ENCODE results near the gene ATP5PO. TPM values are rescaled to one million over a fixed set of nuclear protein-coding genes. Genes with fewer than 3 reads are reported as not detected.

Gene ATP5PO
- total and polyA plus RNA-seq, 2 of the 13 experiments (the other 11 are each of a cell fraction or from before 2014, with no cell fraction given) = 256 to 297 TPM

DNA sequence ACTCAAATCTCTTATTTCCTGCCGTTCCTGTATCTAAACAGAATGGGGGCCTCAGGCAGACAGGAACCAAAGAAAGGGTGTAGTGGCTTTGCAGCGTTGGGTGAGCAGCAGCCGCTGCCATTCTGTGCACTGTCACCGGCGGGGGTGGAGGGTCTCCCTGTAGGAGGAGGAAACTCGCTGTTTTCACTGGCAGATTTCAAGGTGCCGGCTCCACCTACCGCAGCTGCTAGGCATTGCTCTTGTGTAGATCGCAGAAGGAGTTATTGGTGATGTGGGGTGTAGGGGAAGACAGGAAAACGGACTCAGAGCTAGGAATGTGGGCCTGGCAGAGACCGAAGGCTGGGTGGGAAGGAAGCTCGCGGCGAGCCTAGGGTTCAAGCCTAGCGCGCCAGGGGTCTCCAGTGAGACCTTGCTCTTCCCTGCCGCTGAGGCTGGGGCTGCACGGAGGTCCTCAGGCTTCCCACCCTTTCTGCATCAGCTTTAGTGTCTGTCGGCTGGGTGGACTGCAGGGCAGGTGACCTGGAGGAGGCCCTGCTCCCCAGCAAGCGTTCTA is 20.8 kb downstream of the ATP5PO start (continued):
- TF ChIP-seq YY1 (IDR thresholded peaks at IDR 0.05; ENCODE audit: insufficient read depth, insufficient replicate concordance, low read depth, low read length) (peak; percentile 49), ZNF292 (CRISPR knock-in tag; IDR thresholded peaks at IDR 0.05; ENCODE audit: borderline replicate concordance, low read depth) (peak; percentile 69; the same call in 1 of the 2 replicates), SMC3 (IDR thresholded peaks at IDR 0.05; ENCODE audit: low read length) (peak; percentile 74), XRCC5 (optimal IDR thresholded peaks at IDR 0.05; ENCODE audit: low read length) (peak; percentile 16), CBX1 (IDR thresholded peaks at IDR 0.05; ENCODE audit: low read depth) (no peak), ZNF687 (CRISPR knock-in tag; IDR thresholded peaks at IDR 0.05) (peak; percentile 51), ZNF138 (CRISPR knock-in tag; IDR thresholded peaks at IDR 0.05; ENCODE audit: low read depth) (no peak), ZNF773 (CRISPR knock-in tag; IDR thresholded peaks at IDR 0.05; ENCODE audit: borderline replicate concordance) (no peak), AKAP8 (CRISPR knock-in tag; IDR thresholded peaks at IDR 0.05) (no peak), SAP130 (CRISPR knock-in tag; IDR thresholded peaks at IDR 0.05; ENCODE audit: low read depth) (peak; percentile 34; the same call in 1 of the 2 replicates), REXO4 (CRISPR knock-in tag; IDR thresholded peaks at IDR 0.05; ENCODE audit: borderline replicate concordance) (no peak), PRDM15 (CRISPR knock-in tag; IDR thresholded peaks at IDR 0.05) (peak; percentile 78; the same call in 1 of the 2 replicates), ZMYM4 (CRISPR knock-in tag; IDR thresholded peaks at IDR 0.05) (peak; percentile 38; the same call in 1 of the 2 replicates)
- TF ChIP-seq, protein P1, sequence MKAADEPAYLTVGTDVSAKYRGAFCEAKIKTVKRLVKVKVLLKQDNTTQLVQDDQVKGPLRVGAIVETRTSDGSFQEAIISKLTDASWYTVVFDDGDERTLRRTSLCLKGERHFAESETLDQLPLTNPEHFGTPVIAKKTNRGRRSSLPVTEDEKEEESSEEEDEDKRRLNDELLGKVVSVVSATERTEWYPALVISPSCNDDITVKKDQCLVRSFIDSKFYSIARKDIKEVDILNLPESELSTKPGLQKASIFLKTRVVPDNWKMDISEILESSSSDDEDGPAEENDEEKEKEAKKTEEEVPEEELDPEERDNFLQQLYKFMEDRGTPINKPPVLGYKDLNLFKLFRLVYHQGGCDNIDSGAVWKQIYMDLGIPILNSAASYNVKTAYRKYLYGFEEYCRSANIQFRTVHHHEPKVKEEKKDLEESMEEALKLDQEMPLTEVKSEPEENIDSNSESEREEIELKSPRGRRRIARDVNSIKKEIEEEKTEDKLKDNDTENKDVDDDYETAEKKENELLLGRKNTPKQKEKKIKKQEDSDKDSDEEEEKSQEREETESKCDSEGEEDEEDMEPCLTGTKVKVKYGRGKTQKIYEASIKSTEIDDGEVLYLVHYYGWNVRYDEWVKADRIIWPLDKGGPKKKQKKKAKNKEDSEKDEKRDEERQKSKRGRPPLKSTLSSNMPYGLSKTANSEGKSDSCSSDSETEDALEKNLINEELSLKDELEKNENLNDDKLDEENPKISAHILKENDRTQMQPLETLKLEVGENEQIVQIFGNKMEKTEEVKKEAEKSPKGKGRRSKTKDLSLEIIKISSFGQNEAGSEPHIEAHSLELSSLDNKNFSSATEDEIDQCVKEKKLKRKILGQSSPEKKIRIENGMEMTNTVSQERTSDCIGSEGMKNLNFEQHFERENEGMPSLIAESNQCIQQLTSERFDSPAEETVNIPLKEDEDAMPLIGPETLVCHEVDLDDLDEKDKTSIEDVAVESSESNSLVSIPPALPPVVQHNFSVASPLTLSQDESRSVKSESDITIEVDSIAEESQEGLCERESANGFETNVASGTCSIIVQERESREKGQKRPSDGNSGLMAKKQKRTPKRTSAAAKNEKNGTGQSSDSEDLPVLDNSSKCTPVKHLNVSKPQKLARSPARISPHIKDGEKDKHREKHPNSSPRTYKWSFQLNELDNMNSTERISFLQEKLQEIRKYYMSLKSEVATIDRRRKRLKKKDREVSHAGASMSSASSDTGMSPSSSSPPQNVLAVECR (CRISPR knock-in tag; IDR thresholded peaks at IDR 0.05; ENCODE audit: borderline replicate concordance) = peak; percentile 28; the same call in 1 of the 2 replicates
- TF ChIP-seq, protein P2, sequence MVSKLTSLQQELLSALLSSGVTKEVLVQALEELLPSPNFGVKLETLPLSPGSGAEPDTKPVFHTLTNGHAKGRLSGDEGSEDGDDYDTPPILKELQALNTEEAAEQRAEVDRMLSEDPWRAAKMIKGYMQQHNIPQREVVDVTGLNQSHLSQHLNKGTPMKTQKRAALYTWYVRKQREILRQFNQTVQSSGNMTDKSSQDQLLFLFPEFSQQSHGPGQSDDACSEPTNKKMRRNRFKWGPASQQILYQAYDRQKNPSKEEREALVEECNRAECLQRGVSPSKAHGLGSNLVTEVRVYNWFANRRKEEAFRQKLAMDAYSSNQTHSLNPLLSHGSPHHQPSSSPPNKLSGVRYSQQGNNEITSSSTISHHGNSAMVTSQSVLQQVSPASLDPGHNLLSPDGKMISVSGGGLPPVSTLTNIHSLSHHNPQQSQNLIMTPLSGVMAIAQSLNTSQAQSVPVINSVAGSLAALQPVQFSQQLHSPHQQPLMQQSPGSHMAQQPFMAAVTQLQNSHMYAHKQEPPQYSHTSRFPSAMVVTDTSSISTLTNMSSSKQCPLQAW (CRISPR knock-in tag; IDR thresholded peaks at IDR 0.05) = peak; percentile 47; the same call in 1 of the 2 replicates
